ENCODE data around the gene PCDHGA11. TPM values are rescaled to one million over a fixed set of nuclear protein-coding genes. Genes with fewer than 3 reads are reported as not detected.
"Not testable (repeated sequence)": the region's sequence is repeated elsewhere in the genome, so short reads cannot be mapped to it uniquely, and the experiment has no call there.

The PCDHGA11 gene
- polyA plus RNA-seq, 4 donors = 4.4 to 5.5 (median 4.9) TPM

- not testable (repeated sequence) for DNase-seq (ENCODE audit: low read depth in 4 of 4, low spot score in 3 of 4)
Measured at GRCh38 chr5:141397756-141398551, 22.9 kb upstream of the PCDHGA11 start, which contains the start of gene PCDHGB5. TSS of gene PCDHGB5 (plus strand) at chr5:141397947. CDS start at chr5:141398128, 181 bp downstream.

- no peak for DNase-seq (ENCODE audit: low read depth in 4 of 4, low spot score in 3 of 4)
Measured at GRCh38 chr5:141398608-141399007, 22.2 kb upstream of the PCDHGA11 start.

GRCh38 chr5:141399555-141400258 lies 21.1 kb upstream of the PCDHGA11 start:
- DNase-seq (ENCODE audit: low read depth in 4 of 4, low spot score in 3 of 4) = no peak

GRCh38 chr5:141402553-141403243 lies 18.2 kb upstream of the PCDHGA11 start, which contains the start of gene PCDHGA9:
TSS of gene PCDHGA9 (plus strand) at chr5:141402778. CDS start at chr5:141402953, 175 bp downstream.
- no peak for DNase-seq (ENCODE audit: low read depth in 4 of 4, low spot score in 3 of 4)

GRCh38 chr5:141403387-141403786 lies 17.5 kb upstream of the PCDHGA11 start:
- DNase-seq (ENCODE audit: low read depth in 4 of 4, low spot score in 3 of 4) = no peak

GRCh38 chr5:141407790-141408505 lies 12.9 kb upstream of the PCDHGA11 start, which contains the start of gene PCDHGB6:
TSS of gene PCDHGB6 (plus strand) at chr5:141408021. CDS start at chr5:141408203, 182 bp downstream.
- DNase-seq (ENCODE audit: low read depth in 4 of 4, low spot score in 3 of 4) = not testable (repeated sequence)

- DNase-seq (ENCODE audit: low read depth in 4 of 4, low spot score in 3 of 4) = no peak
Measured at GRCh38 chr5:141409598-141410306, 11.1 kb upstream of the PCDHGA11 start.

GRCh38 chr5:141411575-141411974 lies 9.3 kb upstream of the PCDHGA11 start:
- no peak for DNase-seq (ENCODE audit: low read depth in 4 of 4, low spot score in 3 of 4)

- DNase-seq (ENCODE audit: low read depth in 4 of 4, low spot score in 3 of 4) = no peak
Measured at GRCh38 chr5:141412854-141413539, 7.9 kb upstream of the PCDHGA11 start, which contains the start of gene PCDHGA10. TSS of gene PCDHGA10 (plus strand) at chr5:141412987. CDS start at chr5:141413176, 189 bp downstream.

GRCh38 chr5:141413540-141414069 lies 7.2 kb upstream of the PCDHGA11 start:
- no peak for DNase-seq (ENCODE audit: low read depth in 4 of 4, low spot score in 3 of 4)

- DNase-seq (ENCODE audit: low read depth in 4 of 4, low spot score in 3 of 4) = not testable (repeated sequence)
Measured at GRCh38 chr5:141414548-141415274, 6.1 kb upstream of the PCDHGA11 start.

- DNase-seq (ENCODE audit: low read depth in 4 of 4, low spot score in 3 of 4) = not testable (repeated sequence)
Measured at GRCh38 chr5:141415275-141415618, 5.6 kb upstream of the PCDHGA11 start.

- peak in 1 of 4 donors; percentile 36 for DNase-seq (ENCODE audit: low read depth in 4 of 4, low spot score in 3 of 4)
Measured at GRCh38 chr5:141417494-141418172, 3.2 kb upstream of the PCDHGA11 start, which contains the start of gene PCDHGB7. TSS of gene PCDHGB7 (plus strand) at chr5:141417677. CDS start at chr5:141417860, 183 bp downstream.

GRCh38 chr5:141419074-141419880 lies 1.6 kb upstream of the PCDHGA11 start:
- DNase-seq (ENCODE audit: low read depth in 4 of 4, low spot score in 3 of 4) = no peak

- DNase-seq (ENCODE audit: low read depth in 4 of 4, low spot score in 3 of 4) = no peak
Measured at GRCh38 chr5:141421489-141421855, 621 bp downstream of the PCDHGA11 start.

GRCh38 chr5:141422742-141423291 lies 2.0 kb downstream of the PCDHGA11 start:
- no peak for DNase-seq (ENCODE audit: low read depth in 4 of 4, low spot score in 3 of 4)
